ENCODE data around the gene SLC3A2. TPM values are rescaled to one million over a fixed set of nuclear protein-coding genes. Genes with fewer than 3 reads are reported as not detected.

Gene SLC3A2
- total RNA-seq, 1 donor from 2014 or later: 1,548 TPM

DNA sequence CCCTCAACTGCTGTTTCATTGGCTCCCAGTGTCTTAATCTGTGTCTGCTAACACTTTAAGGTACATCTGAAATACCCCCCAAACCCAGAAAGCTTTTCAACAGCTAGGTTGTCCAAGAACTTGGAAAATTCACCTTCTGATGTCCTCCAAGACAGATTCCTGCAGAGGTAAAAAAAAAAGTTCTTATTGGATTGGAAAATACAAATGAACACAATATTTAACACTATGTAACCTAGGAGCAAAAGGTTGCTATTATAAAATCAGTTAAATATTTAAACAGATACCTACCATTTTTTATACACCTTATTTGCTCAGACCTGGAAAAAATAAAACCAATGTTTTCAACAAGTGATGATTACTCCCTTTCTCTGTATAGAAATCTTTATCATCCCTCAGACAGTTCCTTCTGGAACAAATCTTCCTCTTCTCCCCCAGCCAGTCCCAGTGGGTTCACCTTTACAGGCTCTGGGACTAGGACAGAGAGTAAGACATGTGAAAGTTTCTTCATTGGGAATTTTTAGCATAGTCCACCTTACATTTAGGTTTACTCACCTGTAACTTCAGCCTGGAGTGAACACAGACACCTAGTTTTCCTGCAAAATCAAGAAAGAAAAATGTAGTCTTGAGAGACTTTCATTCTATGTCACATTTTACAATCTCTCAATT is 28.0 kb upstream of the SLC3A2 start:
- DNase-seq (ENCODE audit: low read depth) (no peak), FAIRE-seq (no peak)
- no peak overlapping the region for H3K4me3 ChIP-seq (ENCODE audit: low read depth, low read length)
- TF ChIP-seq, protein P1, sequence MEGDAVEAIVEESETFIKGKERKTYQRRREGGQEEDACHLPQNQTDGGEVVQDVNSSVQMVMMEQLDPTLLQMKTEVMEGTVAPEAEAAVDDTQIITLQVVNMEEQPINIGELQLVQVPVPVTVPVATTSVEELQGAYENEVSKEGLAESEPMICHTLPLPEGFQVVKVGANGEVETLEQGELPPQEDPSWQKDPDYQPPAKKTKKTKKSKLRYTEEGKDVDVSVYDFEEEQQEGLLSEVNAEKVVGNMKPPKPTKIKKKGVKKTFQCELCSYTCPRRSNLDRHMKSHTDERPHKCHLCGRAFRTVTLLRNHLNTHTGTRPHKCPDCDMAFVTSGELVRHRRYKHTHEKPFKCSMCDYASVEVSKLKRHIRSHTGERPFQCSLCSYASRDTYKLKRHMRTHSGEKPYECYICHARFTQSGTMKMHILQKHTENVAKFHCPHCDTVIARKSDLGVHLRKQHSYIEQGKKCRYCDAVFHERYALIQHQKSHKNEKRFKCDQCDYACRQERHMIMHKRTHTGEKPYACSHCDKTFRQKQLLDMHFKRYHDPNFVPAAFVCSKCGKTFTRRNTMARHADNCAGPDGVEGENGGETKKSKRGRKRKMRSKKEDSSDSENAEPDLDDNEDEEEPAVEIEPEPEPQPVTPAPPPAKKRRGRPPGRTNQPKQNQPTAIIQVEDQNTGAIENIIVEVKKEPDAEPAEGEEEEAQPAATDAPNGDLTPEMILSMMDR (IDR thresholded peaks at IDR 0.05; ENCODE audit: insufficient read depth, low read length, severe bottlenecking): no peak
- H3K36me3 ChIP-seq (ENCODE audit: control insufficient read depth, insufficient read depth, low read length): peaks cover 21% of the 10 kb centered on the region
- H3K27me3 ChIP-seq (ENCODE audit: control insufficient read depth, insufficient read depth, low read length): no peaks in the 10 kb centered on the region

DNA sequence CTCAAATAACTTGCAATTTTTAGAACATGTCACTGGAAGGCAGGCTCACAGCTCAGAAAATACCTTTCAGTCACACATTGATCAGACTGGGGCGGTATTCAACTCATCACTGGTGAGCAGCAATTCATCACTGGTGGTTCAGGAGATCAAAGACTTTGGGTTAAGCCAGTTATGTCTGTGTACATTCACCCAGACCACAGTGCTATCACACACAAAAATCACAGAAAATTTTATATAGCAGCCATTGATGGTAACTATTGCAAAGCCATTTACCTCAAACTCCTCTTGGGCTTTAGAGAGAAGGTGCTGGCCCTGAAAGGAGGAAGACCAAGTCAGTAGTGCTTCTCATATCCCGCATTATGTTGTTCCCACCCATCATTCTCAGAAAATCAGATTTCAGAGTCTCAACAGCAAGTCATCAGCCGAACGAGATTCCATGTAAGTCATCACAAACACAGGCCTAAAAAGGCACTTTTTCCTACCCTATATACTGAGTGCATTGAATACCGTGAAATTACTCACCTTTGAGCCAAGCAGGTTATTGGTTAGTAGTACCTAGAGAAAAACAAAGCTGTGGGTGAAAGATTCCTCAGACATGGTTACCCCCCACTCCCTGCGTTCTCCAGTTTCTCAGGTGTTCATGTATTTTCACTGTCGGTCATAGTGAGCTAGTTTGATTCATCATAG is 27.3 kb upstream of the SLC3A2 start:
- TF ChIP-seq, protein P1 (IDR thresholded peaks at IDR 0.05; ENCODE audit: insufficient read depth, low read length, severe bottlenecking): no peak
- no peak for FAIRE-seq
- Histone ChIP-seq H3K27me3 (ENCODE audit: control insufficient read depth, insufficient read depth, low read length) (no peaks in the 10 kb centered on the region), H3K4me3 (ENCODE audit: low read depth, low read length) (peak overlapping the region; percentile 99), H3K36me3 (ENCODE audit: control insufficient read depth, insufficient read depth, low read length) (peaks cover 21% of the 10 kb centered on the region)
- no peak for DNase-seq (ENCODE audit: low read depth)

DNA sequence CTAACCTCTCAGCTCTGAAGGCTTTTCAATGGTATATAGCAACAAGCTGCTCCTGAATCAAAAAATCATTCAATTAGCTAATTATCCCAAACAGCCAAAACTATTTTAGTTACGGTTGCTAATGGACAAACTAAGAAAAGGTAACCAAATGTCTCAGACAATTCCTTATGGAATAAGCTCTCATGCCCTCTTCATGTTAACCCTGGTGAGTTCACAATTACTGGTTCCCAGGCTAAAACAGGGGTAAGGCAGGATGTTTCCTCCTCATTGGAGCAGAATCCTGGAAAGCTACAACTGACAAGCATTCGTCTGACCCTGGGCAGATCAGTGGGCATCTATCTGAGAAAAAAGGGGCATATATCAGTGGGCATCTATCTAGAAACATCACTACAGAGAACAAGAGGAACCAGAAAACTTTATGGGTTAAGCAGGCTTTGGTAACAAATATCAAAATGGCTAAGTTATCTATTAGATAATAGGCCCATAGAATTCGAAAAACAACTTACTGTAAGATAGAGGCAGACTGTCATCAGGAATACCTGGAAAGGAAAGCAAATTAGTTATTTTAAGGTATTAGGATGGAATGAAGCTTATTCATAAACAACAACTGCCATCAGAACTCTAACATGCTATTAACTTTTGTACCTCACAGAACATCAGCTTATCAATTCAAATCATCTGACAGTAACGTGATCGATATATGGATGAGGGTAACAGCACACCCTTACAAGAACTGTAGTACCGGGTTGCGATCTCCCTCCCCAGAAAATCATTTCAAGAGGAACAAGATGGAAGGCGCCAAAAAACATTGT is 26.5 kb upstream of the SLC3A2 start:
- TF ChIP-seq, protein P1 (IDR thresholded peaks at IDR 0.05; ENCODE audit: insufficient read depth, low read length, severe bottlenecking): no peak
- DNase-seq (ENCODE audit: low read depth): no peak
- Histone ChIP-seq H3K4me3 (ENCODE audit: low read depth, low read length) (peak overlapping the region; percentile 99), H3K27me3 (ENCODE audit: control insufficient read depth, insufficient read depth, low read length) (no peaks in the 10 kb centered on the region), H3K36me3 (ENCODE audit: control insufficient read depth, insufficient read depth, low read length) (peaks cover 21% of the 10 kb centered on the region)
- no peak for FAIRE-seq

DNA sequence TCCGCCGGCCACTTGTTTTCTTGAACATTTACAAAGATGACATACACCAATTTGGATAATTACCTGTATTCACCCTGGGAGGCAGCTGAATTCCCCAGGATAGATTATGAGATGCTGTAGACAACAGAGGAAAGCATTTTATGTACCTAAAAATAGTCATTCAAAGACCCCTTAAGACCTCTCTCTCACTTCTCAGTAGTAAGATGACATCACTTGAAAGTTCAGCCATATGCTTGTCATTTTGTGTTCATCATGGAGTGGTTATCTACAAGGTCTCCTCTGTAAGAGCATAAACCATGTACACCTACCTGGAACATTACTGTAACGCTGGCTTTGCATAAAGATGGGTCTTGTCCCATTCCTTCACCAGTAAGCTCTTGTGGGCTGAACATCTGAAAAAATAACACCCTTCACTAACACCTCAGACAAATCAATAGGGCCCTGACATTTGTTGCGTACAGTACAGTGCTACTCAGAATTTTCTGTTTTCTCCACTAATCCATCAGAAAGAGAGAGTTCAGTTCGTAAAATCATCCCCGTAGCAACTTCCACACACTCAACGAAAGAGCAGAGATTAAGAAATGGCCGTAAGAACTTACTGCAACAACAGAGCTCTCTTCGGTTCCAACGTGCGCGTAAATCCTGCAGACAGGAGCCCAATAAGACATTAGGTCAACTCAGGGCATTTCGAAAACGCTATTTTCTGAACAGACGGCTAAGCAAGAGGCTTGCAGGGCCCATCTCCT is 25.7 kb upstream of the SLC3A2 start:
- Histone ChIP-seq H3K36me3 (ENCODE audit: control insufficient read depth, insufficient read depth, low read length) (peaks cover 21% of the 10 kb centered on the region), H3K4me3 (ENCODE audit: low read depth, low read length) (peak overlapping the region; percentile 99), H3K27me3 (ENCODE audit: control insufficient read depth, insufficient read depth, low read length) (no peaks in the 10 kb centered on the region)
- no peak for DNase-seq (ENCODE audit: low read depth)
- no peak for FAIRE-seq
- TF ChIP-seq, protein P1 (IDR thresholded peaks at IDR 0.05; ENCODE audit: insufficient read depth, low read length, severe bottlenecking): no peak

DNA sequence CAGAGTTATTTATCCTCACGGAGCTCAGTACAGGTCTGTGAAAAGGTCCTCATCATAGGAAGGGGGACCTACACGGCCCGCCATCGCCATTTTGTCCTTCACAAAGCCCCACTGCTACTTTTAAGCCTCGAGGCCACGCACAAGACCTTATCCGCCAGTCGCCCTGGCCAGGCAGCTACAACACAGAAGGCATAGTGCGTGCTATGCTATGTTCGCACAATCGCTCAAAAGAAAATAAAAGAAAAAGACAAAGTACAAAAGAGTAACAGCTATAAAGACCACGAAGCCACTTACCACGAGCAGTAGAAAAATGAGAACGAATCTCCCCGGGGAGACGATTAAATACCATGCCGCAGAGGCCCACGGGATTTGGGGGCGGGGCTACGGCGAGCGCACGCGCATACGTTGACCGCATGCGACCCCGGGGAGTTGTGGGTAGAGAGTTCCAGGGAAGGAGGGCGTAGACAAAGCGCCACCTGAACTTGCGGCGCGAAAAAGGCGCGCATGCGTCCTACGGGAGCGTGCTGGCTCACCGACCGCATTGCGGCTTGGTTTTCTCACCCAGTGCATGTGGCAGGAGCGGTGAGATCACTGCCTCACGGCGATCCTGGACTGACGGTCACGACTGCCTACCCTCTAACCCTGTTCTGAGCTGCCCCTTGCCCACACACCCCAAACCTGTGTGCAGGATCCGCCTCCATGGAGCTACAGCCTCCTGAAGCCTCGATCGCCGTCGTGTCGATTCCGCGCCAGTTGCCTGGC is 24.9 kb upstream of the SLC3A2 start:
- peaks cover 21% of the 10 kb centered on the region for H3K36me3 ChIP-seq (ENCODE audit: control insufficient read depth, insufficient read depth, low read length)
- H3K27me3 ChIP-seq (ENCODE audit: control insufficient read depth, insufficient read depth, low read length): no peaks in the 10 kb centered on the region
- TF ChIP-seq, protein P1 (IDR thresholded peaks at IDR 0.05; ENCODE audit: insufficient read depth, low read length, severe bottlenecking): no peak
- FAIRE-seq (no peak), DNase-seq (ENCODE audit: low read depth) (peak; percentile 98)
- H3K4me3 ChIP-seq (ENCODE audit: low read depth, low read length): peak overlapping the region; percentile 99

Measured in bronchial epithelial cell (primary cell).